ENCODE results near the gene KASH5.

The KASH5 gene

DNA sequence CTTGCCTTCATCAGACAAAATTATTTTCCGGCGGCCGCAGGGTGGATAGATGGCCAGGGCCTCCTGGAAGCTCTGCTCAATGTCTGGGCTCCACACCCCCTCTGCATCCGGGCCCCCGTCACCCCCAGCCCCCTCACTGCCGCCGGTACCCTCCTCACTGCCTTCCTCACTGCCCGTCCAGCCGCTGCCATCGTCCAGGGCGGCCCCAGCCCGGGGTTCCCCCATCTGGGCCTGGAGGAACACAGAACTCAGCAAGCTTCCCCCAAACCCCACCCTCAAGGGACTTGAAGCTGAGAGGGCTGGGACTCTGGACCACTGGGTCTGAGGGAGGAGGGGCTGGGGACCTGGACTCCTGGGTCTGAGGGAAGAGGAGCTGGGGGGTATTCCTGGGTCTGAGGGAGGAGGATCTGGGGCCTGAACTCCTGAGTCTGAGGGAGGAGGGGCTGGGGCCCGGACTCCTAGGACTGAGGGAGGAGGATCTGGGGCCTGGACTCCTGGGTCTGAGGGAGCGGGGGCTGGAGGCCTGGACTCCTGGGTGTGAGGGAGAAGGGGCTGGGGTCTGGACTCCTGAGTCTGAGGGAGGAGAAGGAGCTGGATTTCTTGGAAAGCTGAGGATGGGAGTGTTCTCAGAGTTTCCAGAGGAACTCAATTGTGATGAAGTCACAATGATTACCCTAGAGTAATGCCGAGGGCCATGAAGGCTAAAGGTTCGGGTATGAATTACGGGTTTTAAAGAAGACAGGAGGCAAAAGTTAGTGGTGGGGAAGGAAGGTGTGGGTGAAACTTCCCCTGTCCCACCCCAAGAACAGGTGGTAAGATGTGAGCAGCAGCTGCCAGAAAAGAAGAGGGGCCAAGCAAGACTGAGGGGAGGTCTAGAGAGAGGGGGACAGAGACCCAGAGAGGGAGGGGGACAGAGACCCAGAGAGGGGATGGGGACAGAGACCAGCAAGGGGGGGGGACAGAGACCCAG, 27.9 kb upstream of the KASH5 start:
- TF ChIP-seq, protein P1, sequence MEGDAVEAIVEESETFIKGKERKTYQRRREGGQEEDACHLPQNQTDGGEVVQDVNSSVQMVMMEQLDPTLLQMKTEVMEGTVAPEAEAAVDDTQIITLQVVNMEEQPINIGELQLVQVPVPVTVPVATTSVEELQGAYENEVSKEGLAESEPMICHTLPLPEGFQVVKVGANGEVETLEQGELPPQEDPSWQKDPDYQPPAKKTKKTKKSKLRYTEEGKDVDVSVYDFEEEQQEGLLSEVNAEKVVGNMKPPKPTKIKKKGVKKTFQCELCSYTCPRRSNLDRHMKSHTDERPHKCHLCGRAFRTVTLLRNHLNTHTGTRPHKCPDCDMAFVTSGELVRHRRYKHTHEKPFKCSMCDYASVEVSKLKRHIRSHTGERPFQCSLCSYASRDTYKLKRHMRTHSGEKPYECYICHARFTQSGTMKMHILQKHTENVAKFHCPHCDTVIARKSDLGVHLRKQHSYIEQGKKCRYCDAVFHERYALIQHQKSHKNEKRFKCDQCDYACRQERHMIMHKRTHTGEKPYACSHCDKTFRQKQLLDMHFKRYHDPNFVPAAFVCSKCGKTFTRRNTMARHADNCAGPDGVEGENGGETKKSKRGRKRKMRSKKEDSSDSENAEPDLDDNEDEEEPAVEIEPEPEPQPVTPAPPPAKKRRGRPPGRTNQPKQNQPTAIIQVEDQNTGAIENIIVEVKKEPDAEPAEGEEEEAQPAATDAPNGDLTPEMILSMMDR (conservative IDR thresholded peaks at IDR 0.05; ENCODE audit: low read length) = no peak
- TF ChIP-seq EZH2phosphoT487 (IDR thresholded peaks at IDR 0.05; ENCODE audit: borderline replicate concordance) = no peak
- H3K9ac ChIP-seq (ENCODE audit: low read depth, low read length, poor library complexity, severe bottlenecking) = no peak overlapping the region
- H3K4me3 ChIP-seq (ENCODE audit: low read length, poor library complexity, severe bottlenecking) = no peak overlapping the region
- H3K36me3 ChIP-seq (ENCODE audit: insufficient read depth, low read length) = no peaks in the 10 kb centered on the region
- no peaks in the 10 kb centered on the region for H3K79me2 ChIP-seq (ENCODE audit: insufficient read depth, low read length)
- H2AFZ ChIP-seq (ENCODE audit: low read length) = no peak overlapping the region
- no peaks in the 10 kb centered on the region for H3F3A ChIP-seq (ENCODE audit: low read depth)
- no peaks in the 10 kb centered on the region for H3K9me3 ChIP-seq (ENCODE audit: insufficient read depth, low read depth, low read length)
- no peaks in the 10 kb centered on the region for H3K27me3 ChIP-seq (ENCODE audit: insufficient read depth, low read length, poor library complexity, severe bottlenecking)
- no peaks in the 10 kb centered on the region for H3K9me2 ChIP-seq (replicated peaks; ENCODE audit: low read depth, low read length)
- H4K20me1 ChIP-seq (ENCODE audit: insufficient read depth, low read length, poor library complexity, severe bottlenecking) = no peaks in the 10 kb centered on the region
- no peak overlapping the region for H3K4me2 ChIP-seq (ENCODE audit: low read depth, low read length, poor library complexity, severe bottlenecking)
- peaks cover 9% of the 10 kb centered on the region for H3K4me1 ChIP-seq (ENCODE audit: insufficient read depth, low read length, poor library complexity, severe bottlenecking)

DNA sequence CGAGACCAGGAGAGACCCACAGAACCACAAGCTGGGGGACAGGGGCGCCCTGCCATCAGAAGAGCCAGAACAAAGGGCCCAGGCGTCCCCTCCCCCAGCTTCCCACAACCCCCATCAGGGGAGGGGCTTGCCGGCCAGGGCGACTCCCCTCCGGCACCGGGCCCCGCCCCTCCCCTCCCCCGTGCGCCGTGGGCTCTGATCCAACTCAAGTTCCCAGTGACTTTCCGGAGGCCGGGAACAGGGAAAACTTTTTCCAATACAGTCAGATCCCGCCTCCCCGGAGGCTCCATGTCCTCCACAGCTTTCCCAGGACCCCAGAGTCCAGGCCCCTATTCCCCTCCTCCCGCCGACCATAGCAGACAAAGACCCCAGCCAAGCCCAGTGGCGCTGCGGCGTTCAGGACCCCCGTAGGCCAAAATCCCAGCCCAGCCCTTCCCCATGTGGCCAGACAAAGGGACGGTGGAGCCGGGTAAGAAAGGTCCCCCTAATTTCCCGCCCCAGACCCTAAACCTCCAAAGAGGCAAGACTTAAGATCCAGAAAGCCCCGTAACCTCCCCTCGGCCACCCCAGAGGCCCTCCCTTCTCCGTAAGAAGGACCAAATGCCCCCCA, 26.5 kb upstream of the KASH5 start:
- H3K9ac ChIP-seq (ENCODE audit: low read depth, low read length, poor library complexity, severe bottlenecking) = no peak overlapping the region
- H3K4me1 ChIP-seq (ENCODE audit: insufficient read depth, low read length, poor library complexity, severe bottlenecking) = no peaks in the 10 kb centered on the region
- H3K4me3 ChIP-seq (ENCODE audit: low read length, poor library complexity, severe bottlenecking) = no peak overlapping the region
- no peaks in the 10 kb centered on the region for H3K27me3 ChIP-seq (ENCODE audit: insufficient read depth, low read length, poor library complexity, severe bottlenecking)
- no peak for TF ChIP-seq EZH2phosphoT487 (IDR thresholded peaks at IDR 0.05; ENCODE audit: borderline replicate concordance)
- TF ChIP-seq, protein P1 (conservative IDR thresholded peaks at IDR 0.05; ENCODE audit: low read length) = no peak
- H3K4me2 ChIP-seq (ENCODE audit: low read depth, low read length, poor library complexity, severe bottlenecking) = no peak overlapping the region
- H3K79me2 ChIP-seq (ENCODE audit: insufficient read depth, low read length) = no peaks in the 10 kb centered on the region
- no peak overlapping the region for H2AFZ ChIP-seq (ENCODE audit: low read length)
- H4K20me1 ChIP-seq (ENCODE audit: insufficient read depth, low read length, poor library complexity, severe bottlenecking) = no peaks in the 10 kb centered on the region
- H3K9me2 ChIP-seq (replicated peaks; ENCODE audit: low read depth, low read length) = no peaks in the 10 kb centered on the region
- H3F3A ChIP-seq (ENCODE audit: low read depth) = no peaks in the 10 kb centered on the region
- H3K36me3 ChIP-seq (ENCODE audit: insufficient read depth, low read length) = no peaks in the 10 kb centered on the region
- H3K9me3 ChIP-seq (ENCODE audit: insufficient read depth, low read depth, low read length) = no peaks in the 10 kb centered on the region

DNA sequence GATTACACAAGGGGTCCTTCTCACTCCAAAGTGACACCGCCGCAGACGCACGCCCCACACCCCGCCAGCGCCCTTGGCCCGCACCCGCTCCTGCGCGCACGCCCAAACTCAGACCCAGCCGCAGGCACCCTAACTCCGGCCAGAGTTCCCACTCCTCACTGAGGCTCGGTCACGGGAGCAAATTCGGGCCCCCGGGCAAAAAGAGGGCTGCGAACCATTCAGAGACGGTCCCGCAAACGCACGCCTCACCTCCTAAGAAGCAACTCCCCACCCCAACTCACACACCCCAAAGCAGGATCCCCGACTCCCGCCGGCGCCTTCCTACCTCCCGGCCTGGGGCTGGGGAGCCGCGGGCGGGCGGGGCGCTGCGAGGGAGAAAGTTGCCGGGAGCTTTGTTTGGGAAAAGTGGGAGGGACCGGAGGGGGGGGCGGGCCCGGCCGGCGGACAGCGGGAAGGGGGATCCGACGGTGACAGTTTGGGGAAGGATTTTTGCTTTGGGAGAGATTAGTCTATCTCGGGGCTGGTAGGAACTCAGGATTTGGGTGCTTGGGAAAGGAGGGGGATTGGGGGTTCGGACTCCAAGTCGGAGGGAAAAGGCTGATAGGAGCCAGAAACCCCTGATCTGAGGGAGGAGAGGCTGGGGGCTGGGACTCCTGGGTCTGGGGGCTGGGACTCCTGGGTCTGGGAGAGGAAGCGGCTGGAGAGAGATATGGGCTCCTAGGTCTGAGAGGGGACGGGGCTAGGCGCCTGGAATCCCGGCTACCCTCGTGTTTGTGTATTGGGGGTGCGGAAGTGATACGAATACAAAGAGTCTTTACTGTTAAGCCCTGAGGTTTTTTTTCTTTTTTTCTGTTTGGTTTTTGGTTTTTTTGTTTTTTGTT, 25.8 kb upstream of the KASH5 start, which contains the start of gene TEAD2:
TSS of gene TEAD2 (minus strand) at position 369 of the 881 bp plus-strand sequence. CDS start 2,341 bp downstream, outside the sequence.
- H3K9me2 ChIP-seq (replicated peaks; ENCODE audit: low read depth, low read length) = no peaks in the 10 kb centered on the region
- TF ChIP-seq, protein P1 (conservative IDR thresholded peaks at IDR 0.05; ENCODE audit: low read length) = no peak
- no peaks in the 10 kb centered on the region for H3K9me3 ChIP-seq (ENCODE audit: insufficient read depth, low read depth, low read length)
- no peaks in the 10 kb centered on the region for H3K4me1 ChIP-seq (ENCODE audit: insufficient read depth, low read length, poor library complexity, severe bottlenecking)
- no peaks in the 10 kb centered on the region for H3F3A ChIP-seq (ENCODE audit: low read depth)
- H3K79me2 ChIP-seq (ENCODE audit: insufficient read depth, low read length) = no peaks in the 10 kb centered on the region
- H3K36me3 ChIP-seq (ENCODE audit: insufficient read depth, low read length) = no peaks in the 10 kb centered on the region
- no peak within 1 kb of the TSS for H2AFZ ChIP-seq (ENCODE audit: low read length)
- no peaks in the 10 kb centered on the region for H4K20me1 ChIP-seq (ENCODE audit: insufficient read depth, low read length, poor library complexity, severe bottlenecking)
- no peaks in the 10 kb centered on the region for H3K27me3 ChIP-seq (ENCODE audit: insufficient read depth, low read length, poor library complexity, severe bottlenecking)
- no peak within 1 kb of the TSS for H3K4me2 ChIP-seq (ENCODE audit: low read depth, low read length, poor library complexity, severe bottlenecking)
- no peak within 1 kb of the TSS for H3K9ac ChIP-seq (ENCODE audit: low read depth, low read length, poor library complexity, severe bottlenecking)
- H3K4me3 ChIP-seq (ENCODE audit: low read length, poor library complexity, severe bottlenecking) = no peak within 1 kb of the TSS

Measured in Loucy (cell line).